GM18951 (cell line): ENCODE results near the gene EPSTI1.

Experiments
- POLR2A ChIP-seq: IDR thresholded peaks from 4 replicates; pipeline ENCODE4 v1.6.1; 2011; ENCODE audit warnings: mild to moderate bottlenecking; ENCODE audit not compliant: insufficient read length, insufficient read depth; ENCODE audit errors: extremely low read depth
- in situ Hi-C: fragments of 300-500 bp; cut with MboI; formaldehyde crosslinking; loops from one replicate; pipeline ENCODE4 v1.12.0; 2022; ENCODE audit warnings: low sequenced_read_pairs, mixed read lengths, inconsistent platforms; ENCODE audit not compliant: unreplicated experiment

EPSTI1 gene

DNA sequence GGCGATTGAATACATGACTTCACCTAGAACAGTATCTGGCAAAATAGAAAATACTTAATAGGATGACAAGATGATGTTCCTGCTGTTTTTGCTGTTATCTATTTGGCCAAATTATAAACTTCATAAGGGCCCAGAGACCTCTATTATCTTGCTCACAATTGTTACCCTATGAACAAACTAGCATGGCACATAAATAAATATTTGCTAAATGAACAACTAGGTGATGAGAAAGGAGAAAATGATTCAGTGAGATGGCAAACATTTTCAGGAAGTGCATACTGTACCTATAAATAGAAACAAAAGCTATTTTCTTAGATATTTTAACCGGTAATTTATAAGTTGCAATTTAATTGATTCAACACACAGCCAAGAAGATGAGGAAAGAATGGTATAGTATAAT lies 132.3 kb downstream of the EPSTI1 start:
- TF ChIP-seq POLR2A = no peak
- in situ Hi-C loops = no loop called here

DNA sequence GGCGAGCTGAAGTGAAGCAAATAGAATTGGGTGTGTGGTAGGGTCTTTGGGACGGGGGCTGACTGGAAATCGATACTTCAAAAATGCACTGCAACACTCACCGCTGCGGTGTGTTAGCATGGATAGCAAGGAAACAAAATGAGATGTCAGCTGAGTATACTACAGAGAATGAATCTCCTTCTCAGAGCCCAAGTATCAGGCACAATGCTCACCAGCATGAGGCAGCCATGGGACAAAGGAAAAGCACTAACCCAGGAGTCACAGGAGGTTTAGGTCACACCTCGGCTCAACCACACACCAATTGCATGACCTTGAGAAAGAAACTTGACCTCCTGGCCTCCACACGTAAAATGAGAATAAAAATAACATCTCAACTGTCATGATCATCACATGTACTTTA lies 136.6 kb downstream of the EPSTI1 start:
- in situ Hi-C loops = no loop called here
- no peak for TF ChIP-seq POLR2A

DNA sequence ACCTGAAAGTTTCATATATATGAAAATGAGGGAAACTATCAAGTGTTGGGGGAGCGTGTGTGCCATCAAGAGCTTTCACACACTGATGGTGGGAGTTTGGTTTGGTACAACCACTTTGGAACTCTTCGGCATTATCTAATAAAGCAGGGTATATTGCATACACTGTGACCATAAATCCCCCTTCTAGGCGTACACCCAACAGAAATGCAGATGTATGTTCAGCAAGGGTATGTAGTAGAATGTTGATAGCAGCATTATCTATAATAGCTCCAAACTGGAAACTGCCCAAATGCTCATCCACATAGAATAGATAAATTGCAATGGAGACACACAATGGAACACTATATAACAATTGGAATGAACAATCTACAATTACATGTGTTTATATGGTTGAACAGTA lies 139.9 kb downstream of the EPSTI1 start:
- in situ Hi-C loops = no loop called here
- no peak for TF ChIP-seq POLR2A

DNA sequence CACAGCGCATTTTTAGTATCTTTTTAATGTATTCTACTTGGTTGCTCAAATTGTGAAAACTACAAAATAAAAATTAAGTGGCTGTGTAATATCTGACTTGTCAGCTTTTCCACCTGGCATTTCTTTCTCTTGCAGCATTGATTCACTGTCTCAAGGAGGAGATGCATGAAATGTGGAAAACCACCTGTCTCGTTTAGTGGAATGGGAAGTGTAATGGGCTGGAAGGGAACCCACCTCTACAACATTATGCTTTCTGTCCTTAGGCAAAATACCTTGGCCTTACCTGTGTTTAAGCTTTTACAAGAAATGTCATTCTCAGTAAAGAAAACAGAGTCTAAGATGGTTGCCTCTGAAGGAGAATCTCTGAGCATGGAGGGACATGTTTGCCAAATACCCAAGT lies 142.8 kb downstream of the EPSTI1 start:
- TF ChIP-seq POLR2A = no peak
- in situ Hi-C loops = no loop called here

DNA sequence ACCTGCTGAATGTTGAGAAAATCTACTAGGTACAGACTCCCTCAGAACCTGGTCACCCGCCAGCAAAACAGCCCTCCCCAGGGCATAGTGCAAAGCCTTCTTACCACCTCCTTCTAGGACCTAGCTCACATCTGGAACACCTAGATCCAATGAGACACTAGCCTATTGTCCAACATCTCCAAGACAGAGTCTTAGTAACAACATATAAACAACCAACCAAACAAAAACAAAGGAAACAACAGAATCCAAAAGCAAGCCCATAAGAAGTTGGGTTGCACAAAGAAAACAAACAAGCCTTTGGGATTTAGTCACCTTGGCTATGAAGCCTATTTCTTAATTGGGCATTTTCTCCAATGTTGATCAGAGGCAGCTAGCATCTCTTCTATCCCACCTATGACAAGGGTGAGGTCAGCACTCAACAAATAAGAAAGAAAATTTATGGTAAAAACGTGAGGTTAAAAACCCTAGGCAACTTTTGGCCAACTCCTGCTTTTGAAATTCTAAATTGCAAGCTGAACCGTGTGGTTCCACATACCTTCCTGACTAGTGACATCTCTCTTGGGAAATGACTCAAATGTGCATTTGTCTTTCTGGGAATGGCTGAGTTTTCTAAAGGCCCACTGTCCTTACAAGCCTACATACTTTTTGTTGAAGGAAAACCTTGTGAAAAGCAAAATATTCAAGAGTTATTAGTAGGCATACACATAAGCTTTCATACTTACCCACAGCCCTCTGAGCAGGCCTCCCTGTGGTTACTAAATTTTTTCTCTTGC lies 144.0 kb downstream of the EPSTI1 start:
- no peak for TF ChIP-seq POLR2A
- in situ Hi-C loops = no loop called here

DNA sequence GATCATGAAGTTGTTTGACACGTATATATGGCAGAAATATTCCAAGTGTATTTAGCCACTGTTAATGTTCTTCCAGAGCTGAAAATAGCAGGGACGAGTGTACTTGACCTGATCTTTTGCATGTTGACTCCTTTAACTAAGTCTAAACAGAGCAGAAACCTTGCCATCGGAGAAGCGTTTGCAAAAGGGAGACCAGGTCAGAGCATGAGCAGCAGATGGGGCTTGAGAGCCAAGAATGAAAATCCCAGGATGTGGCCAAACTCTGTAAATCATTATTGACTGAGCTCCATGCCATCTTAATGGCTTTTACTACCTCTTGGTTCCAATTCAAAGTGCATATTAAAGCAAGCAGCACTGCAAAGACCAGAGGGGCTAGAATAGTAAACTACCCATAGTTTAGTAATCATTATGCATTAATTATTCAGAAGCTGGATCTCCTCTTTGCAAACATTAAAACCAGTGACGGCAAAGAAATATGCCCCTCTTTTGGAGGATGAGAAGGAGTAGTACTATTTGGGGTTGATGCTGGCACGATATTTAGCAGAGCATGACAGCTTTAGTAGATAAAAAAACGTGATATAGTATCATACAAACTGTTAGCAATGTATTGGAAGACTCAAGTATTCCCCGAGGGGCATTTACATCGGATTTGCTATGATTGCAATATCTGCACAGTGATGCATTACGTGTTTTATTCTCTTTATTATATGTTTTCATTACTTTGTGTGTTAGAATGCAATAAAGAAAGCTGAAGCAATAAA lies 154.9 kb downstream of the EPSTI1 start:
- TF ChIP-seq POLR2A = no peak
- in situ Hi-C loops = no loop called here
